ENCODE results near the gene DNAH9. TPM values are rescaled to one million over a fixed set of nuclear protein-coding genes. Genes with fewer than 3 reads are reported as not detected.
"Not testable (repeated sequence)": the region's sequence is repeated elsewhere in the genome, so short reads cannot be mapped to it uniquely, and the experiment has no call there.

DNAH9 gene
- total RNA-seq, 1 donor from 2014 or later, result 0.08 TPM

- Histone ChIP-seq H3K4me3 (ENCODE audit: low read depth, low read length) (no peak overlapping the region), H3K27me3 (ENCODE audit: control insufficient read depth, insufficient read depth, low read length) (no peaks in the 10 kb centered on the region), H3K36me3 (ENCODE audit: control insufficient read depth, insufficient read depth, low read length) (no peaks in the 10 kb centered on the region)
- no peak for TF ChIP-seq CTCF (IDR thresholded peaks at IDR 0.05; ENCODE audit: insufficient read depth, low read length, poor library complexity, severe bottlenecking)
- no peak for DNase-seq (ENCODE audit: low read depth)
These were observed 352.7 kb downstream of the DNAH9 start for GRCh38 chr17:11950771-11951519.

DNA sequence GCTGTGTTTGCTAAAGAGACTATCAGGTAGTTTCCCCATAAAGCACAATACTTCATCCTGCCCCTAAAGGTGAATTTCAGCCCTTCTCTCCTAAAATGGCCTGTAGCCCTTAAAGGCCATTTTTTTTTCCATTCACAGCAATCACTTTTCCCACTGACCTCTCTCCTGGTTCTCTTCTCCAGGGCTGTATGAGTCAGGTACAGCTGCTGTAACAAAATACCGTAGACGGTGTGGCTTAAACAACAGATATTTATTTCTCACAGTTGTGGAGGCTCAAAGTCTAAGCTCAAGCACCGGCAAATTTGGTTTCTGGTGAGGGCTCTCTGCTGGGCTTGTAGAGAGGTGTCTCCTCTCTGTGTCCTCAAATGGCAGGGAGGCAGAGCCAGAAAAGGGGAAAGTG, 354.3 kb downstream of the DNAH9 start:
- Histone ChIP-seq H3K27me3 (ENCODE audit: control insufficient read depth, insufficient read depth, low read length) (no peaks in the 10 kb centered on the region), H3K36me3 (ENCODE audit: control insufficient read depth, insufficient read depth, low read length) (no peaks in the 10 kb centered on the region), H3K4me3 (ENCODE audit: low read depth, low read length) (no peak overlapping the region)
- no peak for TF ChIP-seq CTCF (IDR thresholded peaks at IDR 0.05; ENCODE audit: insufficient read depth, low read length, poor library complexity, severe bottlenecking)
- DNase-seq (ENCODE audit: low read depth), result no peak

DNA sequence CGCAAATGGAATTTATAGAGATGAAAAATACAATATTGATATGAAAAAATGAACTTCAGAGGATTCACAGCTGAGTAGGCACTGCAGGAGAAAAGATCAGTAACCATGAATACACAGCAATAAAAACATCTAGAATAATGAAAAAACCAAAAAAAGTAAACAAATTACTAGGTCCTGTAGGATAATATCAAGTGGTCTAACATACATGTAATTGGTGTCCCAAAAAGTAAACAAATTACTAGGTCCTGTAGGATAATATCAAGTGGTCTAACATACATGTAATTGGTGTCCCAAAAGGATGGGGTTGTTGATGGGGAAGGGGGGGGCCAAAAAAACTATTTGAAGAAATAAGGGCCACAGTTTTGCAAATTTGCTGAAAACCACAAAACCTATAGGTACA, 355.7 kb downstream of the DNAH9 start:
- no peak for TF ChIP-seq CTCF (IDR thresholded peaks at IDR 0.05; ENCODE audit: insufficient read depth, low read length, poor library complexity, severe bottlenecking)
- no peak for DNase-seq (ENCODE audit: low read depth)
- no peaks in the 10 kb centered on the region for H3K36me3 ChIP-seq (ENCODE audit: control insufficient read depth, insufficient read depth, low read length)
- H3K27me3 ChIP-seq (ENCODE audit: control insufficient read depth, insufficient read depth, low read length), result no peaks in the 10 kb centered on the region
- no peak overlapping the region for H3K4me3 ChIP-seq (ENCODE audit: low read depth, low read length)

DNA sequence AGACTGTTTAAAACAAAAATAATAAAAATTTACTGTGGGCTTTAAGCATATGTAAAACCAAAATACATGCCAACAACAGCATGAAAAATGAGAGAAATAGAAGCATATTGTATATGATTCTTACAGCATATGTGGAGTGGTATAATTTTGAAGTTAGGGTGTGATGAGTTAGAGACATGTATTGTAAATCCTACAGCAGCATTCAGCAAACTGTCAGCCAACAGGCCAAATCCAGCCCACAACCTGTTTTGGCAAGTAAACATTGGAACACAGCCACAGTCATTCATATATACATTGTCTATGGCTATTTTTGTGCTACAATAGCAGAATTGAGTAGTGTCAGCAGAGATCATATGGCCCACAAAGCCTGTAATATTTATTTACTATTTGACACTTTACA, 356.7 kb downstream of the DNAH9 start:
- H3K4me3 ChIP-seq (ENCODE audit: low read depth, low read length), result no peak overlapping the region
- no peaks in the 10 kb centered on the region for H3K36me3 ChIP-seq (ENCODE audit: control insufficient read depth, insufficient read depth, low read length)
- TF ChIP-seq CTCF (IDR thresholded peaks at IDR 0.05; ENCODE audit: insufficient read depth, low read length, poor library complexity, severe bottlenecking), result no peak
- no peaks in the 10 kb centered on the region for H3K27me3 ChIP-seq (ENCODE audit: control insufficient read depth, insufficient read depth, low read length)
- DNase-seq (ENCODE audit: low read depth), result no peak

DNA sequence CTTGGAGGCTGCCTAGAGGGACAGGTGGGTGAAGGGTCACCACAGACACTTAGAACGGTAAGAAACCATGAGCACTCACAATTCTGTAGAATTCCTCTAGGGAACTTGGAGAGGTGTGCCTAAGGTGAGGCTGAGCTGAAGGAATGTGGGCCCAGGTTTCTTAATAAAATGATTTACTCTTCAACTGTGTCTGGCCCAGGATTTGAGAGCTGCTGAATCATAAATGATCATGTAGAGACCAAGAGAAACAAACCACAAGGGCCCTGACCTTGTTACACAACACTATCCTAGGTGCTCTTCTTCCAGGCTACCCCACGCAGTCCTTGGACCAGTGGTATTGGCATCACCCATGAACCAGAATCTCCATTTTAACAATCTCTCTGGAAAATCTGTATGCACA, 371.3 kb downstream of the DNAH9 start:
- H3K27me3 ChIP-seq (ENCODE audit: control insufficient read depth, insufficient read depth, low read length), result no peaks in the 10 kb centered on the region
- TF ChIP-seq CTCF (IDR thresholded peaks at IDR 0.05; ENCODE audit: insufficient read depth, low read length, poor library complexity, severe bottlenecking), result no peak
- H3K36me3 ChIP-seq (ENCODE audit: control insufficient read depth, insufficient read depth, low read length), result no peaks in the 10 kb centered on the region
- DNase-seq (ENCODE audit: low read depth), result no peak
- no peak overlapping the region for H3K4me3 ChIP-seq (ENCODE audit: low read depth, low read length)

GRCh38 chr17:11972741-11973140, 374.5 kb downstream of the DNAH9 start:
- not testable (repeated sequence) for H3K4me3 ChIP-seq (ENCODE audit: low read depth, low read length); H3K27me3 ChIP-seq (ENCODE audit: control insufficient read depth, insufficient read depth, low read length); DNase-seq (ENCODE audit: low read depth); H3K36me3 ChIP-seq (ENCODE audit: control insufficient read depth, insufficient read depth, low read length)
